HG03432 (cell line): Measurements from ENCODE around the gene SYN1.

Source experiments
- ATAC-seq: cut with Tn5 transposase; IDR thresholded peaks from one replicate; pipeline ENCODE4 v1.9.1; 2021; ENCODE audit warnings: mild to moderate bottlenecking, moderate library complexity; ENCODE audit not compliant: unreplicated experiment

SYN1 gene

GRCh38 chrX:47539860-47540259 lies 79.8 kb downstream of the SYN1 start:
- no peak for ATAC-seq

- no peak for ATAC-seq
Measured at GRCh38 chrX:47530049-47530448, 89.6 kb downstream of the SYN1 start.

GRCh38 chrX:47529548-47529947 lies 90.1 kb downstream of the SYN1 start:
- ATAC-seq, result no peak

GRCh38 chrX:47523713-47524166 lies 95.9 kb downstream of the SYN1 start:
- peak; percentile 21 for ATAC-seq

- ATAC-seq, result peak; percentile 96
Measured at GRCh38 chrX:47523297-47523696, 96.4 kb downstream of the SYN1 start.
